GM19099 (cell line): ENCODE measurements around the gene GBF1.

Source experiments
- POLR2A ChIP-seq: IDR thresholded peaks from 3 replicates; pipeline ENCODE4 v1.6.1; 2011; ENCODE audit warnings: low read depth; ENCODE audit not compliant: insufficient read length; ENCODE audit errors: extremely low read depth

GBF1 gene

DNA sequence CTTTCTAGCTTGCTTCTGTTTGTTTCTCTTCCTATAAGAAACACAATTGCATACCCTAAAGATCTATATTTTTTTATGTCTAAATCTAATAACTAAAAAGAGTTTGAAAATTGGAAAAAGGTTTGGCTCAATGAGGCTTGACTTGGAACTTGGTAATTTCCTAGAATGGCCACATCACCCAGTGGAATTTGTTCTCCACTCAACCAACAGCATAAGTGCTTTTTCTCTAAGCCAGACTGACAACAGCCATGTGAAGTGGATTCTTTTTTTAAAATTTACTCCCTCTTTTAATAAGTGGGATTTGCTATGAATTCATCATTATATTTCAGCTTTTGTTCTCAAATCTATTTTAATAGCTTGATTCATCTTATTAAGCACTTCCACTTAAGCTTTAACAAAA lies 33.8 kb downstream of the GBF1 start:
- no peak for TF ChIP-seq POLR2A

DNA sequence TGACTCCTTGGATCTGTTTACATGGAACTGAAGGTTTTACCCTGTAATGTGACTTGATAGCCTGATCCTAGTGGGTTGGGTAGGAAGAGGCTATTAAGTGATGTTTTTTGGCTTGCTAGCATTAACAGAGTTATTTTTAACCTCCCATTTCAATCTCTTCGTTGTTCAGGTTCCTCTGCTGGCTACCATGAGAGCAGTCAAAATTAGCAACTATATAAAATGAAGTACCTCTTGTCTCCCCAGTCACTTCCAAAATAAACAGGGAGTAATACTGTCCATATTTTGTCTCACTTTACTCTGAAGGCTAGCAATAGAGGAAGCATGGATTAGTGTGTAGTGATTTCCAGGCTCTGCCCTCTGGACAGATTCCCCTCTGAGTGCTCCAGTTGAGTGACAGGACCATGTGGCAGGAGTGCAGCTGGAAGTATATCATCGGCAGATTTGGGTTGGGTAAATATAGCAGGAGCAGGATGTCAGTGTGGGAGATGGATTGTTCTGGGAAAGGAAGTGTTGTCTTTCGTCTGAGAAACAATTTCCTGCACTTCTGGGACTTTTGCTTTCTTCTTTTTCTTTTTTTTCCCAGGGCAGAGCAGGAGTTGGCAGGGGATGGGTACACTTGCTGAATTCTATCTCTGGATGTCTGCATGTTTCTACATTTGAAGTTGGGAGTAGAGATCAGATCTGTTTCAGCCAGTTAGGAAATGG lies 35.2 kb downstream of the GBF1 start:
- no peak for TF ChIP-seq POLR2A

DNA sequence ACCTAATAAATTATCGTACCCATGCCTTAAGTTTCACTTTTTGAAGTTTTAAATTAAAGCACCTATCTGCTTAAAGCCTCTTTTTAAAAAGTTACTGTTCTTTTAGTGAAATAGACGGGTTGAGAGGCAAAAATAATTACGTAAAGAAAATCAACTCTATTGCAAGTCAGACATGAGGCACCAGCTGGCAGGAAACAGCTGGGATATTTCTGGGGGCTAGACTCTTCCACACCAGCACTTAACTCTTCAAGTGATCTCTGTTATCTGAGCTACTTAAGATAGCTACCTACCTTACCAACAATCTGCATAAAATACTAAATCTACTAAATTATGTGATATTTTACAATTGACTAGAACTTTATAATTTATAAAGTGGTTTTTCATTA lies 35.8 kb downstream of the GBF1 start:
- no peak for TF ChIP-seq POLR2A

DNA sequence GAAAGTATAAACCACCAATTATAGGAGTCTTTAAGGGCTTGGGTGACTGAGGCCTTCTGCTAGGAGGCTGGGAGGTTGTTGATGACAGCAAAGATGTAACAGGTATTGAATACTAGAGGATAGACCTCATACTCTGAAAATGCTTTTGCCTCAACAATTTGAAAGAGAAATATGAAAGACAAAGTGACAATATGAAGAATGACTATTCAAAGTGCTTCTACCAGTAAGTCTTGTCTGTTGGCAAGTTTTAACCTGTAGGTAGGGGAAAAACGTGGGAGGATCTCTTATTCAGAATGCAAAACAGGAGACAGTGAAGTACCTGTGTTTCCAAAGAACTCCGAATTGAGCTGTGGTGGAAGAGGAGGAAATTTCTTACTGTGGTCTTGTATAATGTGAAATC lies 38.2 kb downstream of the GBF1 start:
- TF ChIP-seq POLR2A, result no peak

DNA sequence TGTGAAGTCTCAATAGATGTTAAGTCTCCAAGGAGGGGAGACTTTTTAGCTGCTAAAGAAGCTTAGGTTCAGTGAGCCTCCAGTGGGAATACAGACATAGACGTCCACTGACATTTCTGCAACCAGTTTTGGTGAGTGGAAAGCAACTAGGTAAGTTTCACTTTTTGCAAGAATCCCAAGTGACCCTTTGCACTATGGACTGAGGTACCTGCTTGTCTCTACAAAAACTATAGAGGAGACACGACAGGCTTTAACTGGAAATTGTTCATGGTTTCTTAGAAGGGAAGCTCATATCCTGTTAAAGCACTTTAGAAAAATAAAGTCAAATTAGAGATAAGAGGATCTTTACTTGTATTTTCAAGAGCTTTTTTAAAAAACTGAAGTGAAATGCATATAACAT lies 38.6 kb downstream of the GBF1 start:
- TF ChIP-seq POLR2A, result no peak

DNA sequence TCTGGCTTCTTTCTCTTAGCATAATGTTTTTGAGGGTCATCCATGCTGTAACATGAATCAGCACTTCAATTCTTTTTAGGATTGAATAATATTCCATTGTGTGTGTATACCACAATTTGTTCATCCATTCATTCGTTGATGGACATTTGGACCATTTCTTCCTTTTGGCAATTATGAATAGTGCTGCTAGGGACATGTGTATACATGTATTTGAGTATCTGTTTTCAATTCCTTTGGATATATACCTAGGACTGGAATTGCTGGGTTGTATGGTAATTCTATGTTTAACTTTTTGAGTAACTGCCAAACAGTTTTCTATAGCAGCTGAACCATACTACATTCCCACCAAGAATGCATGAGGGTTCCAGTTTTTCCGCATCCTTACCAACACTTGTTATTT lies 39.2 kb downstream of the GBF1 start:
- TF ChIP-seq POLR2A, result no peak

DNA sequence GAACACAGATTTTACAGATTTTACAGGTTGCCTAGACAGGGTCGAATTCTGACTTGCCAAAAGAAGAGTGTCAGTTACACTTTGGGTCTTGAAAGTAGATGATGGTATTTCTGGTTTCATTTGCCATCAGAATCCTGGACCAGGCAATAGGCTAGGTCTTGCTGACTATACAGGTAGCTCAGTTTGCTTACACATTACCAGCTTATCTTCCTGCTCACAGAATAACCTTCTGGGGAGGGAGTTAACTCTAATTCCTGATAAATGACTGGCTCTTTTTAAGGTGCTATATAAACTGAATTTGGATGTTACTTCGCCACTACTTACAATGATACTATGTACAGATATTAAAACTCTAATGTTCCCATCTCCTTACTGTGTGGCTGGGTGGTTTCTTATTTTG lies 39.8 kb downstream of the GBF1 start:
- TF ChIP-seq POLR2A, result no peak

DNA sequence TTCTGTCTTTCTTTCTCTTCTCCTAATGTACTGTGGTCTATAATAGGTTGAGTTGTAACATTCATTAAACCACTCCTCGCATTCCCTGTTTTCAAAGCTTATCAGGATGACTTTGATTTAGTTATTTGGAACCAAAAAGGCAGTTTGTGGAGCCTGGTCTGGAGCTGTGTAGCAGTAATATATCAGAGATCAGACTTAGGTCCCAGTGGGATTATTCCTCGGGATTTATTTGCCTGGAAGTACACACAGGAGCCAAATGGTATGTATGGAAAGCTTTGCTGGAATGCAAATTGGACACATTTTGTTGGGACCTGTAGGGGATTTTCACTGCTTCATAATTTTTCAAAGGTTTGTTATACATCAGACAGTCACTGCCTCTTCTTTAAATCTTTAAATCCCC lies 40.9 kb downstream of the GBF1 start:
- no peak for TF ChIP-seq POLR2A

DNA sequence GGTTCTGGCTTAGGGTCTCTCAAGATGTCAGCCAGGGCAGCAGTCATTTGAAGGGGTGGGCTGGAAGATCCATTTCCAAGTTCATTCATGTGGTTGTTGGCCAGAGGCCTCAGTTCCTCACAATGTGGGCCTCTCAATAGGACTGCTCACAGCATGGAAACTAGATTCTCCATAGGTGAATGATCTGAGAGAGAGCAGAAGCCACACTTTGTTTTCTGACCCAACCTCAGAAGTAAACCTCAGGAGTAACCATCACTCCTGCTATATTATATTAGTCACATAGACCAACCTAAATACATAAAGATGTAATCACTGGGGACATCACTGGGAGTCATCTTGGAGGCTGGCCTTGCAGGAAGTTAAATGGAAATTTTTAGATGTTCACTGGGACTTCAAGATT lies 42.2 kb downstream of the GBF1 start:
- no peak for TF ChIP-seq POLR2A

DNA sequence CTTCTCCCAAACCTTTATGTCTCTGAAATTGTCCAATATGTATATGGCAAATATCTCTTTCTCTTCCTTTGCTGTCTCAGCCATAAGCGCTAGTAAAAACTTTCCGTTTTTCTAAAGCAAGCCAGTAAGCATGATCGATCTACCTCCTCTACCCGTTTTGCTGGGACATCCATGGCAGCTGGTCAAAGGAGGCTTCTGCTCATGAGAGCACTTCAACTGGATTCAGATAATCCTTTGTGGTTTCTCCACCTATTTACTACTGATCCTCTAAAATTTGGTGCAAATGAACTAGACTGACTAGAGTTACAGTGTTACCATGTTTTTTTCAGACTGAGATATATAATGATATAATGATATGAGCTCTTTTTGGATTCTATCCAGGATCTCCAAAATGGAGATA lies 42.7 kb downstream of the GBF1 start:
- TF ChIP-seq POLR2A, result no peak

DNA sequence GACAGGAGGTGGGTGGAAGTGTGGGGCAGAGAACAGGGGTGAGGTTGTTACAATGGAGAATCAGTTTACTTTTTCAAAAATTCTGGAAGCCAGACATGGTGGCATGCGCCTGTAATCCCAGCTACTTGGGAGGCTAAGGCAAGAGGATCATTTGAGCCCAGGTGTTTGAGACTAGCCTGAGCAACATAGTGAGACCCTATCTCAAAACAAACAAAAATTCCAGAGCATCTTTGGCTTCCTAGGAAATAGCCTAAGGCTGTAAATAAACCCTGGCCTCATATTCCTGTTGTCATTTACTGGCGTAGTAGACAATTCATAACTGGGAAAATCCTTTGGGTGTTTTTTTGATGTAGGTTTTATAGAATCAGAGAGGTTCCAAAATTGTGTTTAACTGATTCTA lies 44.0 kb downstream of the GBF1 start:
- no peak for TF ChIP-seq POLR2A

DNA sequence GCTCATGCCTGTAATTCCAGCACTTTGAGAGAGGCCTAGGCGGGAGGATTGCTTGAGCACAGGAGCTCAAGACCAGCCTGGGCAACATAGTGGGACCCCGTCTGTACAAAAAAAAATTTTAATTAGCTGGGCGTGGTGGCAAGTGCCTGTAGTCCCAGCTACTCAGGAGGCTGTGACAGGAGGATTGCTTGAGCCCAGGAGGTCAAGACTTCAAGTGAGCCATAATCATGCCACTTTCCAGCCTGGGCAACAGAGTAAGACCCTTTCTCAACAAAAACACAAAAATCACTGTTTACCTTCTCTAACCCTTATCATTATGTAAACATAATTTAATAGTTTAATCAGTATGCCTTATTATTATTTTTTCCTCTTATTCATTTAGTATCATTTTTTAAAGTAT lies 44.5 kb downstream of the GBF1 start:
- TF ChIP-seq POLR2A, result no peak

DNA sequence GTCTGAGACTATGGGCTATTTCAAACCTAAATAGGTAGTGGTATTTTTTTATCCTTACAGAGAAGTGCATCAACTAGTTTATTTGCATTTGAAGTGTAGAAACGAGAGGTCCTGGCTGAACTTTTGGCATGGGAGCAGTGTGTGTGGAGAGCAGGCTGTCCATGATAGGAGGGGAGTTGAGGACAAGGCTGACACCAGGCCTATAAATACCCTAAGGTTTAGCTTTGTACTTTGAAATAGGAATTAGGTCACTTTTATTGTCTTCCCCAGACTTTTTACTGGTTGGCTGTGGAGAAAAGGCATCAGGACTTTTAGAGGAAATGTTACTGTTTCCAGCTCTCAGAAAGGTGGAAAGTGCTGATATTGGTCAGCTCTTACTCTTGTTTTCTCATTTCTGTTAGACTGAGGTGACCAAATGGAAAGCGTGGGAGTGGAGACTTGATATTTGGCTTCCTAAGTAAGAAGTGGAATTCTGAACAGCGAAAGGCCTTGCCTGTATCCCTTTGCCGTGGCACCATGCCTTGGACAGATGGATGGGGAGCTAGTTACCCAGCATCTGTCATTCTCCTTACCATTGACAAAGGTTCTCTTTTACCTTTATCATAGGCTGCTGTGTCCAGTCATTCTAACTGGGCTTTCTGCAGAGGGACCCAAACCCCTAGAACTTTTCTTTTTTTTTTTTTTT lies 46.0 kb downstream of the GBF1 start:
- no peak for TF ChIP-seq POLR2A

DNA sequence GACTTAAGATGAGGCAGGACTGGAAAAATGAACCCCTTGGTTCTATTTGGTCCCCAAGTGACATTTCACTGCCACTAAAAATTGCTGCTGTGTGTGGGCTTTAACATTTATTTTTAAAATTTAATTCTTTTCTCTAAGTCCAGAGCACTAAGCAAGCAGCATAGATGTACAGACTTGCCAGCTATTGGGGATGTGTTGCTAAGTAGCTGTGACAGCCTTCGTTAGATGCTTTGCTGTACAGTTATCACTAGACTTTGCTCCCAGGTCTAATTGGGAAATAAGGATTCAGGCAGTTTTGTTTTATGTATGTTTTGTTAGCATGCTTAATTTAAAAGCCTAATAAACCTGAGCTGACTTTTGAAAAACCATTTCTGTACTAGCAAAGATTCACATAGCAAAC lies 51.8 kb downstream of the GBF1 start:
- no peak for TF ChIP-seq POLR2A

DNA sequence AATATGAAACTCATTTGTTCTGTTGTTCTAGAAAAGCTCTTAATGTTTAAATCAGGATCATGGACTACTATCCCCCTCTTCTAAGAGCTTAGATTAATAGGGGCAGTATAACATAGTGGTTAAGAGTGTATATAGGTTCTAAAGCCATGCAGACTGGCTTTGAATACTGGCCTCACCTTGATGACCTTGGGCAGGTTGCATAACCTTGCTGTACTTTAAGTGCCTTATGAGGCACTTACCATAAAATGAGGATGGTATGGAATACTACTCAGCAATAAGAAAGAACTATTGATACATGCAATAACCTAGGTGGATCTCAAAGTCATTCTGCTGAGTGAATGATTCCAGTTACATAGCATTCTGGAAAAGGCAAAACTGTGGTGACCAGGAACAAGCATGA lies 53.6 kb downstream of the GBF1 start:
- TF ChIP-seq POLR2A, result no peak

DNA sequence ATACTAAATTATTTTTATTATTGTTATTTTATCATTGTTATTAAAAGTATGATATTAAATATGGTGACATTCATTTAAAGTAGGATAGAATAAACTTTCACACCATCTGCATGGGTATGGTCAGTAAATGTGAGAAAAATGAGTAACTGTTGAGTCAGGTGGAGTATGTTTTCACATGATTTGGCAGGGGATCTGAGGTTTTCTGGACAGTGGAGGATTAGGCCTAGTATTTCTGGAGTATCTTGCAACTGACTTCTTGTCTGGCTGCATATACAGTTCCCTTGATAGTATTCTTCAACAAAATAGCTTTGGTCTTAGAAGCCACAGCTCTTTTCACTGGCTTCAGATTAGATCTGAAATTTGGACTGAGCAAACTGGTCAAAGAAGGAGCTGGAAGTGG lies 54.5 kb downstream of the GBF1 start:
- TF ChIP-seq POLR2A, result no peak

DNA sequence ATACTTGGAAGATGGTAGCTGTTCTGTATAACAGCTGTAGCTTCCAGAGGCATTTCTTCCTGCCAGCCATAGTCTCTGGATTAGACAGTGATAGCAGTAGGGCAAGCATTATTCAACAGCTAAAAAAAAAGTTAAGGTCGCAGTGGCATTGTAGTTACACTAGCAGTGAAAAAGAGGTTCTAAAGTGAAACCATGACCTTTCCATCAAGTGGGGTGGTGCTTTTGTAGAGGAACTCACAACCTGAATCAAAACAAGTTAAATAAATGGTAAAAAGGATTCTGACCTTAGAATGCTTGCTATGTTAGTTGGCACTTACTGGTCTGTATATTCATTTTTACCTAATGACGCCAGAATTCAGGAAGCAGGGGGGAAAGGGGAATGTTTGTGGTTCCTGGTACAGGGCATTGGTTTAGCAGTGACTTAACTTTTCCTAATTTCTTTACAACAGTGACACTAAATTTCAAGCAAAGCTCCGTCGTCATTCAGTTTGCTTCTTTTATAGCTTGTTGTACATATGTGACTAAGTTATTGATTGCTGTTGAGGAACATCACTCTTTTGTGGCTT lies 55.0 kb downstream of the GBF1 start:
- no peak for TF ChIP-seq POLR2A

DNA sequence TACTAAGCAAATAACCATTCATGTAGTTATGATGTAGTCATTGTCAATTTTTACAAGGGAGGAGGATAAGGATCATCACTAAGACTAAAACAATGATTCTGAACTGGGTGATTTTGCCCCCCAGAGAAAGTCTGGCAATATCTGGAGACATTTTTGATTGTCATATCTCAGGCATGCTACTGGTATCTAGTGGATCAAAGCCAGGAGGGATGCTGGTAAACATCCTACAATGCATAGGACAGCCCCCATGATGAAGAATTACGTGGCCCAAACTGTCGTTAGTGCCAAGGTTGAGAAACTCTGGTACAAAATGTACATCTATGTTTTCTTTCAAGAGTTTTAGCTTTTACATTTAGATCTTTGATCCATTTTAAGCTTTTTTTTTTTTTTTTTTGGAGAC lies 57.3 kb downstream of the GBF1 start:
- TF ChIP-seq POLR2A, result no peak

DNA sequence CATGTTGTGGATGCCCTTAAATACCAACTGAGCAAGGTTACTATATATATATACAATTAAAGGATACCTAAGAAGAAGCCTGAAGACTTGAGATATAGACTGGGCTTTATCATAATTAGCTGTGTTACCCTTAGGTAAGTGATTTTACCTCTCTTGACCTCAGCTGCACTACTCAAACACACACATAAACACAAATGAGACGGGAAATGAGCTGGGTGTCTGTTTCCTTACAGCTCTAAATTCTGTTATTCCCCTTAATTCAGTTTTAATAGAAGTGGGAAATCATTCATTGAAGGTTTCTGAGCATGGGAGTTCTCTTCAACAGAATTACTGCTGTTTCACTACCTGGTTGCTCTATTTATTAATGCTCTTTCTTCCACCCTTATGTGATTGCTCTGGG lies 60.7 kb downstream of the GBF1 start:
- no peak for TF ChIP-seq POLR2A
